ENCODE measurements around the gene FRMD6.

The FRMD6 gene
- long read RNA-seq, result 0 reads

- H3K4me3 ChIP-seq (replicated peaks; ENCODE audit: insufficient read depth, low read length), result peak within 1 kb of the TSS; percentile 62
- TF ChIP-seq CTCF (IDR thresholded peaks at IDR 0.05; ENCODE audit: insufficient read depth, low read length) (peak; percentile 71), POLR2AphosphoS5 (IDR thresholded peaks at IDR 0.05; ENCODE audit: low read depth) (no peak)
- H3K27me3 ChIP-seq (ENCODE audit: insufficient read depth, poor library complexity, severe bottlenecking), result peaks cover 34% of the 10 kb centered on the region
- H3K27ac ChIP-seq (replicated peaks), result peak within 1 kb of the TSS; percentile 59
- peak; percentile 38 to 65 for DNase-seq (ENCODE audit: low read depth in 1 of 2, low spot score in 1 of 2)
These were observed at the start of gene FRMD6 for GRCh38 chr14:51651388-51652167. Gene FRMD6 (plus strand): TSS chr14:51651910. CDS start chr14:51689837, 37,927 bp downstream.

DNA sequence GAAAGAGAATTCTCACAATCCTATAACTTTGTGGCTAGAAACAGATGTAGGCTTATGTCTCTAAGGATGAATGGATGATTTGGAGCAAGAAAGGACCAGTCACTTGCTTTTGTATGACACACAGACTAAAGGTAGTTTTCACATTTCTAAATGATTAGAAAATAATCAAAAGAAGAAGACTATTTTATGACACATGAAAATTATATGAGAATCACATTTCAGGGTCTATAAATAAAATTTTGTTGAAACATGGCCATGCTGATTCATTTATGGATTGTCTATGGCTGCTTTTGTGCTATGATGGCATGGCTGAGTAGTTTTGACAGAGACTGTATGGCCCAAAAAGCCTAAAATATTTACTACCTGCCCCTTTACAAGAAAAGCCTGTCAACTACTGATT lies 49.4 kb upstream of the FRMD6 start:
- DNase-seq (ENCODE audit: low read depth in 1 of 2, low spot score in 1 of 2), result no peak
- H3K27ac ChIP-seq (replicated peaks), result no peak overlapping the region
- H3K27me3 ChIP-seq (ENCODE audit: insufficient read depth, poor library complexity, severe bottlenecking), result peaks cover 4% of the 10 kb centered on the region
- TF ChIP-seq POLR2AphosphoS5 (IDR thresholded peaks at IDR 0.05; ENCODE audit: low read depth) (no peak), GABPA (IDR thresholded peaks at IDR 0.05; ENCODE audit: low read depth) (no peak), SPI1 (IDR thresholded peaks at IDR 0.05; ENCODE audit: borderline replicate concordance, low read depth) (no peak), CTCF (IDR thresholded peaks at IDR 0.05; ENCODE audit: insufficient read depth, low read length) (no peak)
- TF ChIP-seq, protein P1, sequence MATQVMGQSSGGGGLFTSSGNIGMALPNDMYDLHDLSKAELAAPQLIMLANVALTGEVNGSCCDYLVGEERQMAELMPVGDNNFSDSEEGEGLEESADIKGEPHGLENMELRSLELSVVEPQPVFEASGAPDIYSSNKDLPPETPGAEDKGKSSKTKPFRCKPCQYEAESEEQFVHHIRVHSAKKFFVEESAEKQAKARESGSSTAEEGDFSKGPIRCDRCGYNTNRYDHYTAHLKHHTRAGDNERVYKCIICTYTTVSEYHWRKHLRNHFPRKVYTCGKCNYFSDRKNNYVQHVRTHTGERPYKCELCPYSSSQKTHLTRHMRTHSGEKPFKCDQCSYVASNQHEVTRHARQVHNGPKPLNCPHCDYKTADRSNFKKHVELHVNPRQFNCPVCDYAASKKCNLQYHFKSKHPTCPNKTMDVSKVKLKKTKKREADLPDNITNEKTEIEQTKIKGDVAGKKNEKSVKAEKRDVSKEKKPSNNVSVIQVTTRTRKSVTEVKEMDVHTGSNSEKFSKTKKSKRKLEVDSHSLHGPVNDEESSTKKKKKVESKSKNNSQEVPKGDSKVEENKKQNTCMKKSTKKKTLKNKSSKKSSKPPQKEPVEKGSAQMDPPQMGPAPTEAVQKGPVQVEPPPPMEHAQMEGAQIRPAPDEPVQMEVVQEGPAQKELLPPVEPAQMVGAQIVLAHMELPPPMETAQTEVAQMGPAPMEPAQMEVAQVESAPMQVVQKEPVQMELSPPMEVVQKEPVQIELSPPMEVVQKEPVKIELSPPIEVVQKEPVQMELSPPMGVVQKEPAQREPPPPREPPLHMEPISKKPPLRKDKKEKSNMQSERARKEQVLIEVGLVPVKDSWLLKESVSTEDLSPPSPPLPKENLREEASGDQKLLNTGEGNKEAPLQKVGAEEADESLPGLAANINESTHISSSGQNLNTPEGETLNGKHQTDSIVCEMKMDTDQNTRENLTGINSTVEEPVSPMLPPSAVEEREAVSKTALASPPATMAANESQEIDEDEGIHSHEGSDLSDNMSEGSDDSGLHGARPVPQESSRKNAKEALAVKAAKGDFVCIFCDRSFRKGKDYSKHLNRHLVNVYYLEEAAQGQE (IDR thresholded peaks at IDR 0.05; ENCODE audit: insufficient replicate concordance, low read depth), result no peak
- H3K4me3 ChIP-seq (replicated peaks; ENCODE audit: insufficient read depth, low read length), result no peak overlapping the region

GRCh38 chr14:51603495-51603894 lies 48.2 kb upstream of the FRMD6 start:
- no peak overlapping the region for H3K4me3 ChIP-seq (replicated peaks; ENCODE audit: insufficient read depth, low read length)
- peaks cover 4% of the 10 kb centered on the region for H3K27me3 ChIP-seq (ENCODE audit: insufficient read depth, poor library complexity, severe bottlenecking)
- TF ChIP-seq POLR2AphosphoS5 (IDR thresholded peaks at IDR 0.05; ENCODE audit: low read depth), result no peak
- DNase-seq (ENCODE audit: low read depth in 1 of 2, low spot score in 1 of 2), result no peak
- H3K27ac ChIP-seq (replicated peaks), result no peak overlapping the region

GRCh38 chr14:51604073-51604472 lies 47.6 kb upstream of the FRMD6 start:
- H3K27ac ChIP-seq (replicated peaks), result no peak overlapping the region
- no peak for TF ChIP-seq GABPA (IDR thresholded peaks at IDR 0.05; ENCODE audit: low read depth)
- no peak for TF ChIP-seq CTCF (IDR thresholded peaks at IDR 0.05; ENCODE audit: insufficient read depth, low read length)
- TF ChIP-seq POLR2AphosphoS5 (IDR thresholded peaks at IDR 0.05; ENCODE audit: low read depth), result no peak
- TF ChIP-seq, protein P1 (IDR thresholded peaks at IDR 0.05; ENCODE audit: insufficient replicate concordance, low read depth), result no peak
- TF ChIP-seq SPI1 (IDR thresholded peaks at IDR 0.05; ENCODE audit: borderline replicate concordance, low read depth), result no peak
- no peak for DNase-seq (ENCODE audit: low read depth in 1 of 2, low spot score in 1 of 2)
- H3K4me3 ChIP-seq (replicated peaks; ENCODE audit: insufficient read depth, low read length), result no peak overlapping the region
- peaks cover 4% of the 10 kb centered on the region for H3K27me3 ChIP-seq (ENCODE audit: insufficient read depth, poor library complexity, severe bottlenecking)
